ENCODE measurements around the gene ZNF519. TPM values are rescaled to one million over a fixed set of nuclear protein-coding genes. Genes with fewer than 3 reads are reported as not detected.
"Not testable (repeated sequence)": the region's sequence is repeated elsewhere in the genome, so short reads cannot be mapped to it uniquely, and the experiment has no call there.

Gene ZNF519
- total RNA-seq, 2 donors from 2014 or later = 1.7 to 3.3 TPM

GRCh38 chr18:14144628-14144895 is 12.3 kb upstream of the ZNF519 start:
- no peak for DNase-seq (ENCODE audit: low spot score)
- Histone ChIP-seq H3K27me3 (no peaks in the 10 kb centered on the region), H3K9me3 (no peaks in the 10 kb centered on the region), H3K4me3 (no peak overlapping the region), H3K36me3 (no peaks in the 10 kb centered on the region), H3K27ac (no peak overlapping the region), H3K4me1 (no peaks in the 10 kb centered on the region)
- TF ChIP-seq, protein P1, sequence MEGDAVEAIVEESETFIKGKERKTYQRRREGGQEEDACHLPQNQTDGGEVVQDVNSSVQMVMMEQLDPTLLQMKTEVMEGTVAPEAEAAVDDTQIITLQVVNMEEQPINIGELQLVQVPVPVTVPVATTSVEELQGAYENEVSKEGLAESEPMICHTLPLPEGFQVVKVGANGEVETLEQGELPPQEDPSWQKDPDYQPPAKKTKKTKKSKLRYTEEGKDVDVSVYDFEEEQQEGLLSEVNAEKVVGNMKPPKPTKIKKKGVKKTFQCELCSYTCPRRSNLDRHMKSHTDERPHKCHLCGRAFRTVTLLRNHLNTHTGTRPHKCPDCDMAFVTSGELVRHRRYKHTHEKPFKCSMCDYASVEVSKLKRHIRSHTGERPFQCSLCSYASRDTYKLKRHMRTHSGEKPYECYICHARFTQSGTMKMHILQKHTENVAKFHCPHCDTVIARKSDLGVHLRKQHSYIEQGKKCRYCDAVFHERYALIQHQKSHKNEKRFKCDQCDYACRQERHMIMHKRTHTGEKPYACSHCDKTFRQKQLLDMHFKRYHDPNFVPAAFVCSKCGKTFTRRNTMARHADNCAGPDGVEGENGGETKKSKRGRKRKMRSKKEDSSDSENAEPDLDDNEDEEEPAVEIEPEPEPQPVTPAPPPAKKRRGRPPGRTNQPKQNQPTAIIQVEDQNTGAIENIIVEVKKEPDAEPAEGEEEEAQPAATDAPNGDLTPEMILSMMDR (IDR thresholded peaks at IDR 0.05) = no peak

GRCh38 chr18:14143871-14144627 is 11.8 kb upstream of the ZNF519 start:
- not testable (repeated sequence) for H3K4me1 ChIP-seq; H3K27me3 ChIP-seq; H3K27ac ChIP-seq; H3K36me3 ChIP-seq; H3K4me3 ChIP-seq; H3K9me3 ChIP-seq; DNase-seq (ENCODE audit: low spot score)

- H3K27me3 ChIP-seq; H3K27ac ChIP-seq; H3K9me3 ChIP-seq; H3K4me3 ChIP-seq; H3K36me3 ChIP-seq; H3K4me1 ChIP-seq; DNase-seq (ENCODE audit: low spot score): not testable (repeated sequence)
Observed at GRCh38 chr18:14143396-14143795, 11.2 kb upstream of the ZNF519 start.

GRCh38 chr18:14142177-14142576 is 9.9 kb upstream of the ZNF519 start:
- not testable (repeated sequence) for DNase-seq (ENCODE audit: low spot score); H3K27ac ChIP-seq

DNA sequence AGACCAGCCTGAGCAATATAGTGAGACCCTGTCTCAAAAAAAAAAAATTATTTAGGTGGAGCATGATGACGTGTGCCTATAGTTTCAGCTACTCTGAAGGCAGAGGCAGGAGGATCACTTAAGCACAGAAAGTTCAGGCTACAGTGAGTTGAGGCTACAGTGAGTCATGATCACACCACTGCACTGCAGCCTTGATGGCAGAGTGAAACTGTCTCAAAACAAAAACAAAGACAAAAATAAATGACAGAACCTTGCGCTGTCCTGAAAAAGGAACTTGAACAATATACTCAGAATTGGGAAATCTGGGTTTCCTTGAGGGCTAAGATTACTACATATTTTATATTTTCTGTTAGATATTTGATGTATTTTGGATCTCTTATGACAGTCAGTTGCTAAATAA is 7.3 kb upstream of the ZNF519 start:
- not testable (repeated sequence) for H3K36me3 ChIP-seq; DNase-seq (ENCODE audit: low spot score); H3K4me3 ChIP-seq; H3K4me1 ChIP-seq; H3K27me3 ChIP-seq; H3K9me3 ChIP-seq; H3K27ac ChIP-seq

More at GRCh38 chr18:14142177-14142576, 9.9 kb upstream of the ZNF519 start:
- H3K27me3 ChIP-seq, H3K4me1 ChIP-seq, H3K36me3 ChIP-seq, H3K9me3 ChIP-seq, H3K4me3 ChIP-seq: not testable (repeated sequence)

DNA sequence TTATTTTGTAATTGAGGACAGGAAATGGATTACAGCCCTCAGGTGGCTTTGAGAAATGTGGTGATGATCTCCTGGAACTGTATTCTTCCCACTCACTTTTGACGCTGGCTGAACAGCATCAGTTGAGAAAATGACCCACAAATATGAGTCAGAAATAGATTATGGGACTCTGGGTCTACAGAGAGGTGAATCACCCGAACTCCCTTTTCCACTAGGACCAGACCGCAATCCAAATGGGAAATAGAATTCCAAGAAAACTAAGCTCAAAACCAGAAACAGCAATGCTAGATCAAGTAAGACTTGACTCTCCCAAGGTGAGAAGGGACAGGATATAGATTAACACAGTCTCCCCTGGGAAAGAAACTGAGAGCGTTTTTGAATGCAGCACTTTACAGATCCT is 5.7 kb upstream of the ZNF519 start:
- H3K27ac ChIP-seq; H3K4me3 ChIP-seq; H3K9me3 ChIP-seq; H3K4me1 ChIP-seq; H3K27me3 ChIP-seq; H3K36me3 ChIP-seq; DNase-seq (ENCODE audit: low spot score): not testable (repeated sequence)

- not testable (repeated sequence) for H3K4me1 ChIP-seq; H3K27me3 ChIP-seq; H3K9me3 ChIP-seq; H3K36me3 ChIP-seq; DNase-seq (ENCODE audit: low spot score)
- H3K27ac ChIP-seq = peak overlapping the region; percentile 63 to 65
- peak overlapping the region; percentile 67 to 70 for H3K4me3 ChIP-seq
Observed at GRCh38 chr18:14131696-14132270, 452 bp downstream of the ZNF519 start.

DNA sequence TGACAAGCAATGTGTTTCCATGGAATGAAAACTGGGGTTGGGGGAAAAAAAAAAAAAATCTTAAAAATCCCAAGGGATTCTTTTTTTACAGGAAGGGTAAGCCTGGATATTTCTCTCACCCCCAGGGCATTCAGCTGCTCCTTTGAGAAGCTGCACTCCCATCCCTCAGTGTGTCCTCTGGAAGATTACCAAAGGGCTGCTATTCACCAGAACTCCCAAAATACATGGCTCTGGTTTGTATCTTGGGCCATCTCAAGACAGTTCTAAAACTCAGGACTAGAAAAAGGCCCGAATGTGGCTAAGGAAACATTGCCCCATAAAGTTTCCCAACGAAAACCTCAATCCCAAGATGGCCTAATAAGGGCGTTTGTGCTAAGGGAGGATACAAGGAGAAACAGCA is 1.4 kb downstream of the ZNF519 start:
- not testable (repeated sequence) for H3K36me3 ChIP-seq; H3K4me1 ChIP-seq; H3K9me3 ChIP-seq; DNase-seq (ENCODE audit: low spot score); H3K27ac ChIP-seq; H3K27me3 ChIP-seq; H3K4me3 ChIP-seq

DNA sequence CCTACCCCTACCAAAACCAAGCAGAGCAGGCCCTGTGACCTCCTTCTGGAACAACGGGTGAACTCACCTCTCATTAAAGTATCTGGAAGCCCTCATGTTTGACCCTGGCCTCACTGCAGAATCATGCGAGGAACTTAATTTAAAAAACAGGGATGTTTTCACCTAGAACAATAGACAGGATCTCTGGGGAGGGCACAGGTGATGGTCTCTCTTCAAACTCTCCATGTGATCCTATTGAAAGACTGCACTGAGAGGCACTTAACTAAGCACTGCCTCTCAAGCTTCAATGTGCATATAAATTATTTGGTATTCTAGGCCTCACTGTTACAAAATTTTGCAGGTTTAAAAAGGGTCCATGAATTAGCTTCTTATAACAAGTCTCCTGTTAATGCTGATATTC is 7.5 kb downstream of the ZNF519 start:
- H3K27me3 ChIP-seq = no peaks in the 10 kb centered on the region
- DNase-seq (ENCODE audit: low spot score) = no peak
- no peaks in the 10 kb centered on the region for H3K9me3 ChIP-seq
- H3K4me3 ChIP-seq = no peak overlapping the region
- H3K27ac ChIP-seq = no peak overlapping the region
- no peaks in the 10 kb centered on the region for H3K36me3 ChIP-seq
- no peaks in the 10 kb centered on the region for H3K4me1 ChIP-seq
- TF ChIP-seq, protein P1 (IDR thresholded peaks at IDR 0.05) = no peak

Measured in right atrium auricular region (tissue), 2 donors.